Activated T-helper 9 cell treated with anti-CD3 and anti-CD28 coated beads, Interleukin-2, amount 50 U/mL, for 16 hours (primary cell): ENCODE results near the gene IARS1.

Experiments
- DNase-seq: peaks from one replicate; pipeline ENCODE4 v3.0.0-alpha.2; 2020; ENCODE audit warnings: low read depth

IARS1 gene

DNA sequence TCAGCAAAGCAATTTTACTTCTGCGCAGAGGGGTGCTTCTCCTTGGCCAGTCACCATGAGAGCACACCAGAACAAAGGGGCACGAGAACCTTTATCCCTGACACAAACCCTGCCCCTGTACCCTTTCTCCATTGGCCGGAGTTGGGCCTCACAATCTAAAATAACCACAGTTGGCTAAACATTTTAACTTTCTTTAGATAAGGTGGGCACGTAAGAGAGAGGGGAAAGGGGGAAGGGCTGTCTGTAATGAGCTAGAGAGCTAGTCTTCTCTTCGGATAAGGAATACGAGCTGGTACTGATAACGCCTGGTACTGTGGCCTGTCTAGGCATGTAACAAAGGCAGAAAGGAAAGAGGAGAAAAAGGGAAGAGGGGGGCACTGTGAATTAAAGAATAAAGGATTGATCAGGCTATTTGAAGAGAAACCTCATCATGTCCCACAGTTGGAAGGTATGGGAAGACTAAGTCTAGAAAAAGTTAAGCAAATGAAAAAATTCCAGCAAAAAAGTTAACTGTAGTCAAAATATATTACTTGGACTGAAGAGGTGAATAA, 1.8 kb upstream of the IARS1 start:
- DNase-seq = no peak

DNA sequence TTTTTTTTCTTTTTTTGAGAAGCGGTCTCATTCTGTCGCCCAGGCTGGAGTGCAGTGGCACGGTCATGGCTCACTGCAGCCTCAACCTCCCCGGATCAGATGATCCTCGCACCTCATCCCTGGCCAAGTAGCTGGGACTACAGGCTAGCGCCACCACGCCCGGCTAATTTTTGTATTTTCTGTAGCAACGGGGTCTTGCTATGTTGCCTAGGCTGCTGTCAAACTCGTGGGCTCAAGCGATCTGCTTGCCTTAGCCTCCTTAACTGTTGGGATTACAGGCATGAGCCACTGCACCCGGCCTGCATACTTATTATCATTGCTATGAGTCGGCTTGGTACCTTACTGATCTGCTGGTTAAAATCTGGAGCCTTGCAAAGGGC, 790 bp upstream of the IARS1 start:
- no peak for DNase-seq

DNA sequence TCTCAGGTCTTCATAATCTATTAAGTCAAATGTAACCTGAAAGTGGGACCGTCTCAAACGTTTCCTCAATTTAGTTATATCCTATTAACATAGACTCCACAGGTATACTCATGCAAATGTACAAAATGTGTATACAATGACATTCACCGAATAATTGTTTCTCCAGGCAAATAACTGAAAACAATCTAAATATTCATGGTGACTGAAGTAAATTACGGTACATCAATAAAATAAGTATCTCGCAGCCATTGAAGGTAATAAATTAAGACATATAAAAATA, 482 bp downstream of the IARS1 start:
- no peak for DNase-seq

DNA sequence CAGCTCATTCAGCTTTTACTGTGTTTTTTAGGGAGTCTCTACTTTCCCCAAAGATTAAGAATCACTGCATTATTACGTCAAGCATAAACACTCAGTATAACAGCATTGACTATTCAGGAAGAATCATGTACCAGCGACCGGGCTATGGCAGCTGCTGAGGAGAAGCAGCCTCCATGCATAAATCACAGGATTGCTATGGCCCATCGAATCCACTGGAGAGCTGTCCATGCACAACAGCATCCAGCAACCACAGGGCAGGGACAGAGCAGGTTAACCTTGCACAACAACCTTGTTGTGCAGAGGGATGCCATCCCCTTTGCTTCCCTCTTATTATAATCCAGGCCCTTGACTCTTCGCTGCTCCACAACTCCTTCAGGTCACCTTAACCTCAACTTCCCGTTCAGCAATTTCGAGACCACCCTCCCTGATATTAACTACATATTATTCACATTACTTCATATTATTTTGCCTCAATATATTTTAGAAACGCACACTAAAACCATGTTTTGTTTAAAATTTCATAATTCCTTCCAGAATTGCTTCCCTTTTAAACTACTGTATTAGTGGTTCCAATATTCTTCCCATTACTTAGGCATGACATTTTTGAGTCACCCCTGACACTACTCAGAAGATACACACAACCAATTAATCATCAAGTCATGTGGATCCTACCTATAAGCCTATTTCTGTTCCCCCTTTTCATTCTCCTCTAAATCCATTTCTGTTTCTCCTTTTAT, 991 bp downstream of the IARS1 start:
- no peak for DNase-seq

DNA sequence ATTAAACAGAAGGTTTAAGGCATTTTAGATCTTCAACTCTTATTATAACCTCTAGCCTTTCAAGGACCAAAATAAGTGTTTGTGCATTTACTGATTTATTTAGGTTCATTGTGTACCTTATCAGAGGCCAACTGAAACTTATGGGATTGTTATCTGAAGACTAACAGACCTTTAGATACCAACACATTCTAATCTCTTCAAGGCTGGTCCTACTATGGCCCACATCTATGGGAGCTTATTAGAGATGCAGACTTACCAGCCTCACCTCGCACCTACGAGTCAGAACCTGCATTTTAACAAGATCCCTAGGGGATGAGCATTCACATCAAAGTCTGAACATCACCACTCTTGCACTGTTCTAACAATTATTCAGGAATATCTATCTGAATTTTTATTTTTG, 1.9 kb downstream of the IARS1 start:
- DNase-seq = no peak

DNA sequence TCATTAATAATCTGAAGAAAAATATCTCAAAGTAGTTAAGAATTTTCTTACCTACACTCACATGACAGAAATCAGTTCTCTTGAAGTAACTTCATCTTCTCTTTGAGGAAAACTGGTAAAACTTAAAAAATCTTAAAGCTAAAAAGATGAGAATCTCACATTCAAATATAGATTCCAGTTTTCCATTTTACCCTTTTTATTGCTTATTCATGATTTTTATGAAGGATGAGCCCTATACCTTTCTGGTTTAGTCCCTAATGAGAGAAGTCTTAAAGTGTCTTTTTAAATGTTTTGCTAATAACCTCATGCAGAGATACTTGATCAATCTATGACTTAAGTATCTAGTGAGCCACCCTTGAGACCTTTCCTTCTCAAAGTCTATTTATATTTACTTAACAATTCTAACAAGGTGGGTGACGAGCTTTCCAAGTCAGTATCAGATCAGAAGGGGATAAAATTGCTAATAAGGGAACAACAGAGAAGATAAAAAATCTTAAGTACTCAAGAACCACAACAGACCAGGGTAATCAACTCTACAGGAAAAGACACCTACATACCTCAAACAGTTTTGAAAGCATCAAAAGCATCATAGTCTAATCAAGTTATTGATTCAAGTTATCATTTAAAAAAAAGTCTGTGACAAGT, 2.6 kb downstream of the IARS1 start:
- DNase-seq = no peak

DNA sequence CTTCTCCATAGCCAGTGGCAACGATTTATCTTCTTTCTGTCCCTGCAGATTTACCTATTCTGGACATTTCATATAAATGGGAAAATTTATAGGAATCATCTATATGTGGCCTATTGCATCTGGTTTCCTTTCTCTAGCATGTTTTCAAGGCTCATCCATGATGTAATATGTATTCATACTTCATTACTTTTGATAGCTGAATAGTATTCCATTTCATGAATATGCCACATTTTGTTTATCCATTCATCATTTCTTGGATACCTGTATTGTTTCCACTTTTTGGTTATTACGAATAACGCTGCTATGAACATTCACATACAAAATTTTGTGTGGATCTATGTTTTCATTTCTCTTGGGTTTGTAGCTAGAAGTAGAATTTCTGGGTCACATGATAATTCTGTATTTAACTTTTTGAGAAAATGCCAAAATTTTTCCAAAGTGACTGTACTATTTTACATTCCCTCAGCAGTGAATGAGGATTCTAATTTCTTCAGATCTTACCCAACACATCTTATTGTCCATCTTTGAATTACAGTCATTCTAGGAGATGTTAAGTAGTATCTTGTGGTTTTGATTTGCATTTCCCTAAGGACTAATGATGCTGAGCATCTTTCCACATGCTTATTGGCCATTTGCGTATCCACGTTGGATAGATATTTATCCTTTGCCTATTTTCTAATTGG, 3.6 kb downstream of the IARS1 start:
- no peak for DNase-seq

DNA sequence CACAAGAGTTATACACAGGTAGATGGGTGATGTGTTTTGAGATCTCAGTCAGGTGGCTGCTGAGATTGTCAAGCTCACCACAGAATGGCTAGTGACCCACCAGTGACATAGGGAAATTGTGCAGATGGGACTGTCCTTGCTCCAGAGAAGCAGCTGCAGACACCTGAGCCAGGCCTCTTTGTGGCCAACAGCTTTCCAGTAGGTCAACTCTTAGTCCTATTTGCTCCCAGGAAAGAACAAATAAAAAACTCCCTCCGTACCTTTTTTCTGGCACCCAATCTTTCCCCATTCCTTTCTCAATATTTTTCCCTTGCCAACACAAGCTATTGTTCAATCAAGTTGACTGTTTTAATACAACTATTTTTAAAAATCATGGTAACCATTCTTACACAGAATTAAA, 14.2 kb downstream of the IARS1 start:
- DNase-seq = no peak

DNA sequence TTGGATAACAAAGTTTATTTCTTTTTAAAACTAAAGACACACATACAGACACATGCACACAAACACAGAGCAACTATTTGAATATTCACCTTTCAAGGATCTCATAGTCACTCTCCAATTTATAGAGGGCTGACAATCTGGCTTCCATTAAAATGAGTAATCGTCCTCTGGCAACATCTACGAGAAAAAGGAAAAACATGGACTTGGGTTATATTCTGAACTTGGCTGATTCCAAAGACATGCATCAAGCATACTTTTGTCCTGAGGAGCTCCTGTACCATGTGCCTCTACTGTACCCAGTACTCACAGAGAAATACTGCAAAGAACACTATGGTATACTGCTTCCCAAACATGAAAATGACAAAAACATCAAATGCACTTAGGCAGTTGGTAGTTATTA, 15.4 kb downstream of the IARS1 start:
- DNase-seq = no peak

DNA sequence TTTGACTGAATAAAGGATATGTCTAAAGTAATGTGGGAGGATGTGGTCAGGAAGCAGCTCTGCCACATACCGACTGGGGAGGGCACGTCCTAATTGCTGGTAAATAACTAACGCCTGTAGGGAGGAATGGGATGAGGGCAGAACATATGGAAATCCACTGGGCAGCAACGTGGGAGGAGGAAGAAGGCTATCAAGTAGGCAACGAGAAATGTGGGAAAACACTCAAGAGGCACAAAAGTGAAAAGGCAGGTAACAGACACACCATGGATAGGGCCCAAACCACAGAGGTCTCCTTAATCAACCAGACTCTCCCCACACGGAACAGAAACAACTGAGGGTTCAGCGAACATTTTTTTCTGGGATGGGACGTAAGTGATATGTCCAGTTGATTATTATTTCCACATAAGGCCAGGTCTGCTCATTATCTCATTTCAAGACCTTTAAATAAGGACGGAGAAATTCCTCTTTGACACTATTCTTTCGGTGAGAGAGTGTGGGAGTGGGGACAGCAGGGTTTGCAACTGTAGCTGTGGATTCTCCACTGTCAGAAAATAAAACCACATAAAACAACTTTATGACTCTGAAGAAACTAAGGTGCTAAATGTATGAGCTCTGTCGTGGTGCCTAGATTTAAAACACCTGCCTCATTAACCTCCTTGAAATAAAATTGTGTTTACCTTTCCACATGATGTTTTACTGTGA, 17.0 kb downstream of the IARS1 start:
- no peak for DNase-seq

DNA sequence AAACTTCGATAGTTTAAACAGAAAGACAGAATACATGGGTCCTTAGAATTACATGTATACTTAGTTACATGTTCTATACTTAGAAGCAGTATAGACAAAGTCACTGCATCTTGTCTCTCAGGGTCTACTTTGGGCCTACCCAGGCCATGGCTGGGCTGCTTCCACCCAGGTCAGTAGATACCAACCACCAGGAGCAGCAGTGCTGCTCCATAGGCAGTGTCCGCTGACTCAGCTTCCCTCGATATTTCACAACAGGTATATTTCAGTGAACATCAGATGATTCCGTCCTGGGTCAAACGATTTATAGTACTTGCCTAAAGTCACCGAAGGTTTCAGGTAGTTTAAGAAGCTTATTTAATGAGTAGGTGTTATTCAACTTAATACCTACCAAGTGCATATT, 18.0 kb downstream of the IARS1 start:
- no peak for DNase-seq

DNA sequence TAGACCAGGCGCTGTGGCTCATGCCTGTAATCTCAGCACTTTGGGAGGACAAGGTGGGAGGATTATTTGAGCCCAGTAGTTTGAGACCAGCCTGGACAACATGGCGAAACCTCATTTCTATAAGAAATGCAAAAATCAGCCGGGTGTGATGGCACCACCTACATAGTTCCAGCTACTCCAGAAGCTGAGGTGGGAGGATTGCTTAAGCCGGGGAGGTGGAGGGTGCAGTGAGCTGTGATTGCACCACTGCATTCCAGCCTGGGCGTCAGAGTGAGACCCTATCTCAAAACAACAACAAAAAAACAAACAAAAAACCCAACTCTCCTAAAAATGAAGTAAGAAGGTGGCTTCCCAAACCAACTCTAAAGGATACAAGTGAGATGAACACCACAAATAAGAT, 23.0 kb downstream of the IARS1 start:
- DNase-seq = no peak

DNA sequence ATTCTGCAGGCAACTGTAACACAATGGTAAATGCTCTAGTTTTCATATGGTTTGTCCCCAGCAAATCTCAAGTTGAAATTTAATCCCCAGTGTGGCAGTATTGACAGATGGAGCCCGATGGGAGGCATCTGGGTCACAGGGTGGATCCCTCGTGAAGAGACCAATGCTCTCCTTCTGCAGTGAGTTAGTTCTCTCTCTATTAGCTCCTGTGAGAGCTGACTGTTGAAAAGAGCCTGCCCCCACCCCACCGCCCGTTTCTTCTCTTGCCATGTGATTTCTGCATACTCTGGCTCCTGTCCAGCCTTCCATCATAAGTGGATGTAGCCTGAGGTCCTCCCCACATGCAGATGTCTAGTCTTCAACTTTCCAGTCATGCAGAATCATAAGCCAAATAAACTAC, 27.0 kb downstream of the IARS1 start:
- no peak for DNase-seq

DNA sequence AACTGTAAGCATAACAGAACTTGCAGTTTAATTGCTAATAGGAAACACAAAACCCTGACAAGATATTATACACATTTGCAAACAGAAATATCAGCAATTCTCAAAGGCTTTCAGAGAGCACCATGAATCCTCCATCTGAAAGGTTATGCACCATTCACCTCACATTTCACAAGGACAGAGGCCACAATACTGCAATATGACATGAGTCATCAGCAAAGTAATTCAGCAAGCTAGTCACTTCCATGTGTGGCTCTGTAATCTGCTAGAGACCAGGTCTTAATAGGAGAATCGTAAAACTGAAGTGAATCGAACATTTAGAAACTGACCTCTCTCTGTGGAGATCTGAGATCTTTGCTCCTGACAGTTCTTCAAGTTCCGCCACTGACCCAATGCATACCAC, 28.3 kb downstream of the IARS1 start:
- DNase-seq = no peak

DNA sequence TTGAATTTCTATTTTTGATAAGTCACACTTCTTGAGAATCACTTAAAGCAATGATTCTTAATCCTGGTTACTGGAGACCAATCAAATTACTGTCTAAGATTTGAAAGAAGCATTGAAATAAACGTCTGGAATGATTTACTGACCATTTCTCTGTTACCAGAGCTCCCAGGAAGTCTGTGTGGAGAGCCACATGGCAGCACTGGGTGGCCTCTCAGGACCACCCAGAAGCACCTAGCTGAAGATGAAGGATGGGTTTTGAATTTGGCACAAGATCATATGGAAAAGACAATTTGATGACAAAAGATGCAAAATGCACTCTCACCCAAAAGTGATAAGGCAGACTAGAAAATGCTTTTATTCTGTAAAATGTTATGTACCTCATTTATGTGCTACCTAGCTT, 30.4 kb downstream of the IARS1 start:
- DNase-seq = no peak

DNA sequence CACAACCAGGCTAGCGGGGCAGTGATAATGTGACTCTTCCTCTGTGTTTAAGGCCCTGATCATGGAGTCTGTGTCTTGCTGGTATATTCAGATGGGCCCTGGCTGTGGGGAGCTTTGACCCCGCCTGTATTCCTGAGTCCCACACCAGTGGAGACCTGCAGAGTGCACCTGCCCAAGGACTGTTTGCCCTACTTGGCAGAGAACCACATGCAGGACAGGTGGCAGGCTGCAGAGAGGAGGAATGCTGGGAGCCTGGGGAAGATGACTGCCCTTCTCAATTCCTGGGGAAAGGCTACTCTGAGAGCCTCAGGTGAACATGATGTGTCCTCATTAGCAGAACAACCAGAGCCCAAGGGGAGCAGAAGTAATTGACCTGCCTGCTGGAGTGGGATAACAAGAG, 36.2 kb downstream of the IARS1 start:
- DNase-seq = no peak

DNA sequence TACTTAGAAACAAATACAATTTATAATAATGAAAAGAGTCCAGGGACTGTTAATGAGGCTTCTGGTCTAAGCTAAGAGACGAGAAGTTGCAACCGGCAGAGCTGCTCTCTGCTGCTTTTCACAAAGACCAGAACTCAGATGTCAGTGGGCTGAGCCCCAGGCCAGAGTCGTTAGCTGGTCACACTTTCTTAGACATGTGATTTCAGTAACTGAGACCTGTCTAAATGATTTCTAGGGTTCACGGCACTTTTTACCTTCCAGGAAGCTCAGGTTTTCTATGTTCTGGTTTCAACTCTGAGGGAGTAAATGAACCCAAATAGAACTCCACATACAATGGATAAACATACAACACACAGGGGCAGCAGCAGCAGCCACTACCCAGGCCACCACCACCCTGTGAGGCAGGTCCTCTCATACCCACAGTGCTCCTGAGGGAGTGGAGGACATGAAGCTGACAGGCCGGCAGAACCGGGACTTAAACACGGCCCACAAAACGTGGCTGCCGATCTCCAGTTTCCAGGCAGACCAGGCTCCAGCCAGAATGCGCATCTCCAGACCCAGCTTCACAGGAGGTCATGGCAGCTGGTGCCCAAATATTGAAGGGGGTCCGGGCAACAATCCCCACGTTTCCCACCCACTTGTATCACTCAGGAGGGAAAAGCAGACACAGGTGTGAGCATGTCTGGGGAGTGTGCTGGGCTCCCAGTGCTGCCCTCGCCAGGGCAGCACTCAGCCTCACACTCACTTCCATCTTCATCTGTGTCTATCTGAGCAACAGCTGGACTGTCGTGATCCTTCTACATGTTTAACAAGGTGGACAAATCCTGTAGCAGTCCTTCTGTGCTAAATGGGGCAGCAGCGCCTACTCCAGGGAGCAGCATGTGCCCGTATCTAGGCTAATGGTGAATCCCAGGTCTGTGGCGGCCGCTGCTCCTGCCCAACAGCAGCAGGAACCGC, 38.8 kb downstream of the IARS1 start:
- no peak for DNase-seq

DNA sequence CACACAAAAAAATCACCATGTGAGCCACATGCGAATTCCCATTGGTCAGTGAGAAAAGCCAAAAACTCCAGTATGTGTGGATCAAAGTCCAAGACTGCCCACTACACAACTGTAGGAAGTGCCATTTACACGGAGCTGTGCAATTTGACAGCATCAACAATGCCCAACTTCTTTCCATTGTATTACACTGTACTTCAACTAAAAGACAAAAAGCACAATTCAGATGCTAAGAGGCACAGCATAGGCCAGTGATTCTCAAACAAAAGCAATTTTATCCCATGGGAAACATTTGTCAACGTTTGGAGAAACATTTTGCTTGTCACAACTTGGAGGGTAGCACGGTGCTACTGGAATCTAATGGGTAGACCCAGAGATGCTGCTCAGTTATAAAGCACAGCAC, 39.8 kb downstream of the IARS1 start:
- no peak for DNase-seq

DNA sequence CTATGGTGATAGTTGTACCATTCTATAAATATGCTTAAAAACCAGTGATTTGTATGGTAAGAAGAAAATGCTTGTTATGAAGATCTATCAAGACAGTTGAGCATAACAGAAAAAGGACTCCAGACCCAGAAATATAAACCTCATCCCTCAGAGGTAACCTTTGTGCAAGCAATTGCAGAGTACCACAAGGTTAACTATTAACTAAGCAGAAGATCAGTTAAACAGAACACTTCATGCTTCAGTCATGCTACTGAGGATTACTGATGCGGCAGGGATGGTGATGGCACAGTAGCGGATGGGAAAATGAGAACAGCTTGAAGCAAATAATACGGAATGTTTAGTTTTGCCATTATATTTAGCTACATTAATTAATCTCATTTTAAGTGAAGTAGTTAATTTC, 45.5 kb downstream of the IARS1 start:
- no peak for DNase-seq

DNA sequence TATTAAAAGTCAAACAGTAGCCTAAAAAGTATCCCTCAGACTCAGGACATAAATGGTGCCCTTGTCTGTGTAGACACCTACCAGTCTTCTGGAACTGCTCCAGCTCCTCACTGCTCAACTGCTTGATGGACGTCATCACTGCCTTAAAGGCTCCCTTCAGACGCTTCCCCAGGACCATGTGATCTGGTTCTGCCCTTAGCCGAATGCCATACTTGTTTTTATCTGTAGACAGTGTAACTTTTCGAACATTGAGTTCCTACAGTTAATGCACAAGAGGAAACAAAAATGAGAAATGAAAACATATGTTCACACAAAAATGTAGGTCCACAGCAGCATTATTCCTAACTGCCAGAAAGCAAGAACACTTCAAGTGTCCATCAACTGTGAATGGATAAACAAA, 46.2 kb downstream of the IARS1 start:
- no peak for DNase-seq

DNA sequence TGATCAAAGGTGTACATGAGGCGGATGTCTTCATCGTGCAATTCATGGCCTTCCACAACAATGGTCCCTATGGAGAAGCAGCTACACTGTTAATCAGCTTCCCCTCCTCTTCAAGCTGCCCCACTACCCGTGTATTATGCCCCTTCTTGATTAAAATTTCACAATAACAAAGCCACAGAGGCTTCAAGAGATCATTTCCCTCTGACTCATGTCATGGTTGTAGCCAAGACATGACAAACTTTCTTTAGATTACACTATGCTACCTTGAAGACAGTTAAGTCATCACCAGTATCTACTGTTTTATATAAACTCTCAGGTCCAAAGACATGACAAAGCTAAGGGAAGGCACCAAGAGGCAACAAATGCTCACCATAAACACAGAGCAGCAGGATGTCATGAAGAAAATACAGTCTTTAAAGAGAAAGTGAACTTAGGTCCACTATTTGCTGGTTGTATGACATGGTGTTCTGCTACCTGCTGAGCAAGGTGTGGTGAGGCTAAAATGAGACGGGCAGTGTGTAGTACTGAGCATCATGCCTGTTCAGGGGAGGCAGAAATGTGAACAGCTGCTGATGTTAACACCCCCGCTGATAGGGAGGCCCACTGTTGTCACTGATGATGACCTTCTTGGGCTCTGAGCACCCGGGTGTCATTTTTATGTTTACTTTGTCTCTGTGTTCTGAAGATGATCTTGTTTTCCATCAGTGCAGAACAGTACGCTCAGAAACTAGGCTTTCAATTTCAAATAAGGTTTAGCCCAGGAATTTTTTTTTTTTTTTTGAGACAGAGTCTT, 48.3 kb downstream of the IARS1 start:
- no peak for DNase-seq
